Pons (tissue), 1 donor: Measurements from ENCODE around the gene LRRTM4.
"Not testable (repeated sequence)": the region's sequence is repeated elsewhere in the genome, so short reads cannot be mapped to it uniquely, and the experiment has no call there.

Source experiments
- DNase-seq: peaks from one replicate; pipeline ENCODE4 v3.0.0-alpha.2; 2016; ENCODE audit warnings: low spot score

Gene LRRTM4

DNA sequence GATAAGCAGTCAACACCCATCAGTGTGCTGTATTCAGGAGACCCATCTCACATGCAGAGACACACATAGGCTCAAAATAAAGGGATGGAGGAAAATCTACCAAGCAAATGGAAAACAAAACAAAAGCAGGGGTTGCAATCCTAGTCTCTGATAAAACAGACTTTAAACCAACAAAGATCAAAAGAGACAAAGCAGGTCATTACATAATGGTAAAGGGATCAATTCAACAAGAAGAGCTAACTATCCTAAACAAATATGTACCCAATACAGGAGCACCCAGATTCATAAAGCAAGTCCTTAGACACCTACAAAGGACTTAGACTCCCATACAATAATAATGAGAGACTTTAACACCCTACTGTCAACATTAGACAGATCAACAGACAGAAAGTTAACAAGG, 358.2 kb downstream of the LRRTM4 start:
- DNase-seq, result not testable (repeated sequence)

DNA sequence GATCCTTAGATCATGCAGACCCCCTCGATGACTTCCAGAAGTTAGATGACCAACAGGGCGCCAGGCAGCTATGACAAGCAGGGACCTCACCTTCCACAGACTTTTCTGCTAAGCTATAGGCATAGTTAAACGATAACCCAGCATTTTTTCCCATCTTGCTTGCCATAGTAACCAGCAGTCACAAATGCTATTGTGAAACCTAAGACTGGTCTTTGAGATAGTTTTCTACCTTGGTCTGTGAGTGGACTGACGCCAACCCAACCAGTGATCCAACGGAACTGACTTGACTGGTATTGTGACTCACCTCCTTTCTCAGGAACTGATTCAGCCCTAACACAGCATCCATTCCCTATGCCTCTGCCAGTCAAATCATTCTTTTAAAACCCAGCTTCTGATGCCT, 361.2 kb downstream of the LRRTM4 start:
- no peak for DNase-seq

DNA sequence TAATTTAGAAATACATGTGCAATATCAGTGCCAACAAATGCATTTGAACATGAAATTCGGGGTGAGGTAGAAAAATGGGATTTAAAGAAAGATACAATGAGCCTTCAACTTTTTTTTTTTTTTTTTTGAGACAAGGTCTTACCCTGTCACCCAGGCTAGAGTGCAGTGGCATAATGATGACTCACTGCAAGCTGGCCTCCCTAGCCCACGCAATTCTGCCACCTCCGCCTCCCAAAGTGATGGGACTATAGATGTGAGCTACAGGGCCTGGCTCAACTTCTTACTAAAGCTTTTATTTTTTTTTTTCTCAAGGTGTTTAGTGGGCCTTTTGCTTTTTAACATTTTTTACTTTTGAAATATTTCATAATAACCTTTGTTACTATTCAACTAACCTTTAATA, 365.6 kb downstream of the LRRTM4 start:
- no peak for DNase-seq

DNA sequence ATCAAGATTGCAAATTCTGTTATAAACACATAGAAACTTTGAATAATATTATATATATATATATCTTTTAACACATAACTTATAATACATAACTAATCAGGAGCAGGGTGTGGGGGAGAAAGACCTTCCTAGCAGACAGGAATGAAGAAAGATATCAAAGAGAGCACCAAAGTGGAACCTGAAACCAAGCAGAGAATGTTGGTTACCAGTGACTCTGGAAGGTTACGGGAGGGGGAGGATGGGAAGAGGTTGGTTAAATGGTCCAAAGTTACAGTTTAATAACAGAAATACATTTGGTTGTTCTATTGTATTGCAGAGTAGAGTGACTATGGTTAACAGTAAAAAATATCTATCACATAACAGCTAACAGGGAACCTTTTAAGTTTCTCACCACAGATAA, 366.7 kb downstream of the LRRTM4 start:
- no peak for DNase-seq

DNA sequence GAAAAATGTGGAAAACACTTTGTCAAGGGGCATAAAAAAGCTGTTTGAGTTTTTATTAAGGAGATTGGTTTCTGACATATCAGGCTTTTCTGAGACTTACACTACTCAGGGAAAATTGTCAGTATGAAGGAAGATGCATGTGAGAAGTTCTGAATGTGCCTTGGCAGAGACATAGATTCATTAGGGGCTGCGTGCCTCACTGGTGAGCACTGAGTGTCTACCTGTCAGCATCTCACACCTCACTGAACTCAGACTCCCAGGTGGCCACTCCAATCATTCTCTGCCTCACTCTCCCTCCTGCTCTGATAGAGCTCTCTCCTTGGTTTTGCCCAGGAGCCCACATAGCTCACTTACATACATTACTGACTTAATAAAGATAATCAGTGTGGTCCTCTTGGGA, 372.6 kb downstream of the LRRTM4 start:
- no peak for DNase-seq

DNA sequence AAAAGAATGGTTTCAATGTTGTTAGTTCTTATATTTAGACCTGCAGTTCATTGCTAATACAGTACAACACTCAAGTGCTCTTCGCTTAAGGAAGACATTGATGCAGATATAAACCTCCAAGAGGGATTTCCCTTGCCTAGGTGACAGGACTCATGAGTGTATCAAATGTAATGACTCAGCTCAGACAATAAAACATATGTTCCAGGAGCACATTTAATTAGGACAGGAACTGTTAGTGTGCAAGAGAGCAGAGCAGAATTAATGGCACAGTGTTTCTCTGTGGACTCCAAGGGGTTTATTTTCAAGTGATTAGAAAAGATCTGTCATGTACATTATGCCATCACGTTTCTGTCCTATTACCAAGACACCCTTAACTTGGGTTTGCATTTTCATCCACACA, 375.0 kb downstream of the LRRTM4 start:
- no peak for DNase-seq

DNA sequence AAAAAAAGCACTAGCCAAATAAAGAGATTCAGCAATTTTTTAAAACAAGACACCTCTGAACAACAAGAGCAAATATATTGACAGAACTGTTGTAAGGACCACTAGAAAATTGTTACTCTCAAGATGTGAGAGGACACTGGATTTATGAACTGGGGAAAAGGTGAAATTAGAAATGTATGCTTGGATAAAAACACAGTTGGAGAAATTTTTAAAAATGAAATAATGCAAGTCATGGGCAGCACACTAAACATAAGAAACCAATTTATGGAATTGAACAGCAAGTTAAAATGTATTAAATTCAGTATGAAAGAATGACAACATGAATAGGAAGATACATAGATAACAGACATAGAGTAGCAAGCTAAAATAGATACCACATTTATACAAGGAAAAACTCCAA, 377.4 kb downstream of the LRRTM4 start:
- DNase-seq, result no peak

DNA sequence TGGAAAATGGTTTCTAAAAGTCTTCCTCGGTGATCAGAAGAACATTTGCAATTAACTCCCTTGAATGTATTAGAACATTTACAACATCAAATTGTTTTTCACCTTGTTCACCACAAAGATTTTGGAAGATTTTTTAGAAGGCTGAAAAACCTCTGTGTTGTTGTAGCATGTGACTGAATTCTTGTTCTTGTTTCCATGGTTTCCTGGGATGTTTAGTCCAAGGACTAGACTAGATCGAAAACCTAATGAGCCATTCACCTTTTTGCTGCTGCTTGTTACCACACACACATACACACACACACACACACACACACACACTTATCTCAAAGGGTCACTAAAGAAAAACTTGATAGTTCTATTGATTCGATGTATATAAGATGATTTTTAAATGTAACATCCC, 380.0 kb downstream of the LRRTM4 start:
- no peak for DNase-seq

DNA sequence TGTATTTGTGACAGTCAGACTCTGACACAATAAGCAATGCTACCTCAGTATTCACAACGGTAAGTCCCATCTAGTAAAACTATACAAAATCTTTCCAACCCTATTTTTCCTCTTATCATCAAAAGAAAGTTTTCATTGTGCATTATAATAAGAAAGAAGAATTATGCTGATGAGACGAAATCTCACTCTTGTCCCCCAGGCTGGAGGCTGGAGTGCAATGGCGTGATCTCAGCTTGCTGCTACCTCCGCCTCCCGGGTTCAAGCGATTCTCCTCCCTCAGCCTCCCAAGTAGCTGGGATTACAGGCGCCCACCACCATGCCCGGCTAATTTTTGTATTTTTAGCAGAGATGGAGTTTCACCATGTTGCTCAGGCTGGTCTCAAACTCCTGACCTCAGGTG, 393.7 kb downstream of the LRRTM4 start:
- not testable (repeated sequence) for DNase-seq

DNA sequence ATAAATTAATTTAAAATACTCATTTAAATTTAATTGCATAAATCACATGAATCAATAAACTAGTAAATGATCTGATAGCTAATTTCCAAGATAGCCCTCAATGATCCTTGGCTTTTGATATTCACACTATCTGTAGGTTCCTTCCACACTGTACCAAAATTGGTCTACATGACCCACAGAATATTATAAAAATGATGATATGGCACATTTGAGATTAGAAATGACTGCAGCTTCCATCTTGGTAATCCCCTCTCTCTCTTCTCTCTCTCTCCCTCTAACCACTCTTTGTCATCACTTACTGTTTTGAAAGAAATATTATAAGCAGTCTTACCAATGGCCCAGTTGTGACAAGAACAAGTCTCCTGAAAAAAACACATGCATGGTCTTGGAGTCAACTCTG, 394.8 kb downstream of the LRRTM4 start:
- DNase-seq, result no peak

DNA sequence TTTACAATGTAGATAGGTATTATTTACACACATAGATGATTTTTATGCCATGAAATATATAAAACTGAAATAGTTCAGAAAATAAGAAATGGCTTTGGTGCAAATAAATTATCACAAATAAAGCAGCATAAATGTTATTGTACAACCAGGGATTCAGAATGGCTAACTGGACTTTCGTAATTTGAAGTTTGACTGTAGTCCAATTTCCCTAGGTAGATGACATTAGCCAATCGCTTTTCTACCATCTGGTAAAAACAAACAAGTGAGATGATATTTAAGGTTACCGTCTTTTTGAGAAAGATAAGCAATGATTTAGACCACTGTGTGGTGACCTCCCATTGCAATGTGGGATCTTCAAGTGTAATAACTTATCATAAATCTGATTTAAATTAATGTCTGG, 400.7 kb downstream of the LRRTM4 start:
- no peak for DNase-seq

DNA sequence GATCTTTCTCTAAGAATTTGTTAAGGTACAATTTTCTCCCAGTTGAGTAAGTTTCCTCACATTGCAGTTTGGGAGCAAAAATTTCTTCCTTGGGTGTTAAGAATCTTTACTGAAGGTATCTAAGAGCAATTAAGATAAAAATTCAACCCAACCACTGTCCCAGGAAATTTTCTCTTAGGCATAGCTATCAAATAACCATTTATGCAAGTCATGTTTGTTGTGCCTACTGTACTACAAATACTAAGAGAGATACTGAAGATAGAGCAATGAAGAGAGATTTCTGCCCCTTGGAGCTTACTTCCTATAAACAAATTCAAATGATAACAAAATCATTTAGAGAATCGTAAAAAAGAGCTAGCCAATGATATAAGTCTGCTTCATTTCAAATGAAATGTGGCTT, 402.8 kb downstream of the LRRTM4 start:
- no peak for DNase-seq

DNA sequence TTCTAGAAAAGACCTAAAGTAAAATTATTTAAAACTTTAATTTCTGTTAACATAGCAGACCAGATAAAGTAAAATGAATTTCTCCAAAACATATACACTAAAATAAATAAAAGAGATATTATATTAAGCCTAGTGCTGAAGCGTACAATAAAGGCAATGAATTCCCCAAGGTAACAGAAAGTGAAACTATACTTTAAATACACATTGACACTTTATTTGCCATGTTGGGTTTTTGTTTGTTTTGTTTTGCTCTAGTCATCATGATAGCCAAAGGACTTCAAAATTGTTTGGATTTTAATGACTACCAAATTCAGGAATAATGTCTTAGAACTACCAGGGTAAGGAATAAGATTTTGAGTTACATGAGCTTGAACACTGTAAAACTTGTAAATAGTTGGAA, 413.3 kb downstream of the LRRTM4 start:
- DNase-seq, result no peak

DNA sequence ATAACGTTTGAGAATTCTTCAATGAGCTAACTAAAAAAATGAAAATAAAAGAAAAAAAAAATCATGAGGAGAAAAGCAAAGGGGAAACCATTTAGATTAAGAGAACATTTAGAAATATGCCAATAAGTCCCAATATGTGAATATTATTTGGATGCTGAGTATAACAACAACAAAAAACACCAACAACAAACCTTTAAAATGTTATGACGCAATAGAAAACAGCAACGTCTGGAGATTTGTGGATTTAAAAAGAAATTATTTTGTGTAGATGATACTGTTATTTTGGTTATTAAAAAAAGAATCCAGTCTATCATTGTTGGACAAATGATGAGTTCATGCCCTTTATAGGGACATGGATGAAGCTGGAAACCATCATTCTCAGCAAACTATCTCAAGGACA, 417.2 kb downstream of the LRRTM4 start:
- DNase-seq, result no peak

DNA sequence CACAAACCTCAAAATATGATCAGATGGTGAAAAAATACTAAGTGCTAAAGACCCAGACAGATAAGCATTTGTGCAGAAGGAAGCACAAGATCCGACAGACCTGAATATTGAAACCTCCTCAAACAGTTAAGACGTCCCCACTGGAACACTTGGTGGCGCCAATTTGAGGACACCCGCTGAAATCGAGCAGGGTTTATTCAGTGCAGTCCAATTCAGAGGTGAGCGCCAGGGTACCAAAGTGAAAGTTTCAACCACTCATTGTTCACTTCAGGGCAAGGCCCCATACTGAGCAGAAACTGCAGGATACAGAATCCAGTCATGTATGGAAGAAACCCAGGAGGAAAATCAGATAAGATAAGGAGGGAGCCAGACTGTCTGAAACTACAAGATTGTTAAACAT, 417.6 kb downstream of the LRRTM4 start:
- DNase-seq, result no peak

DNA sequence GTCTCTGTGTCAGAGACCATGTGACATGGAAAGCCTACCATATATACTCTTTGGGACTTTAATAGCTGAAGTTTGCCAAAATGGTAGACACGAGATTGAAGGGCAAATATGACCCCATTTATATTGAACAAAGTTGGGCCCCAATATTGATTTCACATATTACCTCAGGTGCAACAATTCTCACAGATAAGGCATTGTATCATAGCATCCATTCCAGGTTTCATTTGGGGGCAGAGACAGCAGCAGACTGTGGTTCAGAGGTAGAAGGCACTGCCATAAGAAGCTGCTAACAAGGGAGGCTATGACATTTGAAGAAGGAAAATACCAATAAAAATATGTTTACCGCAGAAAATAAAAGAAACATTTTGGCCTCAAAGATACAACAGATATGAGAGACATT, 419.2 kb downstream of the LRRTM4 start:
- DNase-seq, result no peak

DNA sequence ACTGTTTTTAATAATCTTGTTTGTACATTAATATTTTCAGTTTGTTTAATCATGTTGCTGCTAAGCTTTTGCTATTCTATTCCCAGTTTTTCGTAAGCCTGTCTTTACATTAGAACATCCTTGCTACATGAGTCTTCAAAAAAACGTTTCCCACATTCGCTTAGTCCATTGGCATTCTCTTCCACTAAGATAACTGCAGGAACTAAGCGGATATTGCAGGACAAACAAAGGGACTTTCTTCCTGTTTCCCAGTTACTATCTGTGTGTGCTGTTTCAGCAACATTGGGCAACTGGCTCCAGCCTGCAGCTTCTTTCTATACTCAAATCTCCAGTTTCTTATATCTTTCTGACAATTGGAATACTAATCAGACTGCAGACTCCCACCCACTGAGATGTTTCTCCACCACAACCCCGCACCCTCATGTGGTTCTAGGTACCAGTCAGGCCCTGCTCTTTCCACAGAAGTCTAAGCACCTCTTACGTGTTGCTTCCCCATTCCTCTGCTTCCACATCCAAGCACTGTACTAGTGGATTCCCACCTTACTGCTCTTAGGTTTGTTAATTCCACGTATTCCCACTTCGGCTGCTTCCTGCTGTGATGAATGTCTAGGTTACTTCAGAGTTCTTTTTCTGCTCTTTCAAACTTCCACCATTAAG, 420.3 kb downstream of the LRRTM4 start:
- DNase-seq, result no peak

DNA sequence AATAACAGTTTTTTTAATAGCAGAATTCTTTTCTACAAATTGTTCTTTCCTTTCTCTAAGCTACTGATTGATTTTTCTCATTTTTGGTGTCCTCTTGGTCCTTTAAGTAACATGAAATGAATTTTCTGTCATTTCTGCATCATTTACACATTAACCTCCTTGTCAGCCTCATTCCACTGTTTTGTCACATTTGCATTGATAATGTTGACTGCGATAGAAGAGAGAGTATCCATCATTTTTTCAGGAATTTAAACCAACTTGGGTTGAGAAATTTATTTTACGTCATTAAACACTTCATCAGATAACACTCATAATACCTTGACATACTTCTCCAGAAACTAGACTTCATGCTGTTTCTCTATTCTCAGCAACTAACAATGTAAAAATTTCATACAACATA, 422.2 kb downstream of the LRRTM4 start:
- DNase-seq, result no peak

DNA sequence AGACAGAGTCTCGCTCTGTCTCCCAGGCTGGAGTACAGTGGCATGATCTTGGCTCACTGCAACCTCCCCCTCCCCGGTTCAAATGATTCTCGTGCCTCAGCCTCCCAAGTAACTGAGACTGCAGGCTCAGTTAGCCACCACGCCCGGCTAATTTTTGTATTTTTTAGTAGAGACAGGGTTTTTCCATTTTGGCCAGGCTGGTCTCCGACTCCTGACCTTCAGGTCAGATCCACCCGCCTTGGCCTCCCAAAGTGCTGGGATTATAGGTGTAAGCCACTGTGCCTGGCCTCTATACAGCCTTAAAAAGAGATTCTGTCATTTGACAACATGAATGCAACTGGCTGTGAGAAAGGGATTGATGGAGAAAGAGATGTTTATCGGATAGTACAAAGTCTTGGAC, 426.7 kb downstream of the LRRTM4 start:
- not testable (repeated sequence) for DNase-seq

DNA sequence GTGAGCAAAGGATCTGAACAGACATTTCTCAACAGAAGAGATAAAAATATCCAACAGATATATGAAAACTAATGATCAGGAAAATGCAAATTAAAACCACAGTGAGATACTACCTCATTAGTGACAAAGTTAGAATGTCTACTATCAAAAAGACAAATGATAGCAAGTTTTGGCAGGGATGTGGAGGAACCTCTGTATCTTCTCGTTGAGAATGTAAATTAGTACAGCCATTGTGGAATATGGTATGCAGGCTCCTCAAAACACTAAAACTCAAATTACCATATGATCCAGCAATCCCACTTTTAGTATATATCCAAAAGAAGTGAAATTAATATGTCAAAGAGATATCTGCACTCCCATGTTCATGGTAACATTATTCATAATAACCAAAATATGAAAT, 427.1 kb downstream of the LRRTM4 start:
- DNase-seq, result no peak

DNA sequence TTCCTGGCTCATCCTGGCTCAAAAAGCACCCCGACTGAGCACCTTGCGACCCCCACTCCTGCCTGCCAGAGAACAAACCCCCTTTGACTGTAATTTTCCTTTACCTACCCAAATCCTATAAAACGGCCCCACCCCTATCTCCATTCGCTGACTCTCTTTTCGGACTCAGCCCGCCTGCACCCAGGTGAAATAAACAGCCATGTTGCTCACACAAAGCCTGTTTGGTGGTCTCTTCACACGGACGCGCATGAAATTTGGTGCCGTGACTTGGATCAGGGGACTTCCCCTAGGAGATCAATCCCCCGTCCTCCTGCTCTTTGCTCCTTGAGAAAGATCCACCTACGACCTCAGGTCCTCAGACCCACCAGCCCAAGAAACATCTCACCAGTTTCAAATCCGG, 433.8 kb downstream of the LRRTM4 start:
- not testable (repeated sequence) for DNase-seq

DNA sequence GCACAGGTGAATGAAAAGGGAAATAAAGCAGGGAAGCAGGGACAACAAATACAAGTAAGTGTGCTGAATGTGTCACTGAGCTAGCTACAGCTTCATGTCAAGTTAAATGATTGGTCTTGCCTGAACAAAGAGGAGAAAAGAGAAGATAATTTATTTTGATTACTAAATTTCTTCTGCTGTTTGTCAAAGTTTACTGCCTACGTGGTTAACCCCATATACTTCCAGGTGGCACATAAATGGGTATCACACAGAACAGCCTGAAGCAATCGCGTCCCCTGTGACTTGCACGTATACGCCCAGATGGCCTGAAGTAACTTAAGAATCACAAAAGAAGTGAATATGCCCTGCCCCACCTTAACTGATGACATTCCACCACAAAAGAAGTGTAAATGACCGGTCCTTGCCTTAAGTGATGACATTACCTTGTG, 434.2 kb downstream of the LRRTM4 start:
- no peak for DNase-seq

DNA sequence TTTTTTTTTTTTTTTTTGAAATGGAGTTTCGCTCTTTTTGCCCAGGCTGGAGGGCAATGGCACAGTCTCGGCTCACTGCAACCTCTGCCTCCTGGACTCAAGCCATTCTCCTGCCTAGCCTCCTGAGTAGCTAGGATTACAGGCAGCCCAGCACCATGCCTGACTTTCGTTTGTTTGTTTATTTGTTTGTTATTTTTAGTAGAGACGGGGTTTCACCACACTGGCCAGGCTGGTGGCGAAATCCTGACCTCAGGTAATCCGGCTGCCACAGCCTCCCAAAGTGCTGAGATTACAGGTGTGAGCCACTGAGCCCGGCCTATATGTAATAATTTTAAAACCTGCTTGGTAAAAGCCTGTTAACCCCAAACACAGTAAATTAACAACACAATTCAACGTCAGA, 435.7 kb downstream of the LRRTM4 start:
- no peak for DNase-seq

DNA sequence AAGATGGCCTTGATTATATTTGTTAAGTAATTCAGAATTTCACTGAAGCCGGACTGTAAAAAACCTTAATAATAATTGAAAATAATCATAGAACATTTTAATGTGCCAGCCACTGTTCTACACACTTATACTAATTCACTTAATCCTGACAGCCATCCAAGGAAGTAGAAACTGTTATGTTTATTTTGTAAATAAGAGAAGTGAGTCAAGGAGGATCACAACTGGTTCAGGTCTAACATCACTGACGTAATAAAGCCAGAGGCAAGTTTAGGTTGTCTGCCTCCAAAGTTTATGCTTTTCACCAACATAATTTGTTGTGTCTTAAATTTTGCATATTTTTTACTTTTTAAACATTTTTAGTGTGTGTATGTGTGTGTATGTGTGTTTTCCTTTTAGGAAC, 436.1 kb downstream of the LRRTM4 start:
- no peak for DNase-seq

DNA sequence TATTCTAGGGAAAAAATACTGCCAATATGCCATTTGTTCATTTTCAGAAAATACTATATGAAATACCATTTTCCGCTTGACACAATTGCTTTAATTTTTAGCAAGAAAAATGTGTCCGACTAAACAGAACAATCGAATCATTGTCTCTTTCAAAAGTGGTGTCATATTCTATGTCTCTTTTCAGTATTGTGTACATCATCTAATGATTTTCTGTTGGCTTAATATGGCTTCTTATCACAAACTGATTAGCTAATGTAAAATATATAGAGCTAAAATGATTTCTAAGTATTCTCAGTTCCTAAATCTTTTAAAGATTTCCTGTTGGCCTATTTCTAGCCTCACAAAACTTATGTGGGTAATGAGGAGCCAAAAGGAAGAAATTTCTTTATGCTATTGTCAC, 436.6 kb downstream of the LRRTM4 start:
- DNase-seq, result no peak
